Measurements from ENCODE around the gene OR1Q1.
"Not testable (repeated sequence)": the region's sequence is repeated elsewhere in the genome, so short reads cannot be mapped to it uniquely, and the experiment has no call there.

Gene OR1Q1

GRCh38 chr9:122614362-122614761 lies at the start of gene OR1Q1:
Gene OR1Q1, plus strand, starts transcription at chr9:122614738. Its CDS starts 0 bp downstream, at chr9:122614738.
- DNase-seq = no peak

GRCh38 chr9:122567901-122568300 lies 46.6 kb upstream of the OR1Q1 start:
- DNase-seq = no peak

- peak; percentile 68 for DNase-seq
Measured at GRCh38 chr9:122572456-122572855, 42.1 kb upstream of the OR1Q1 start.

GRCh38 chr9:122579874-122580273 lies 34.7 kb upstream of the OR1Q1 start:
- DNase-seq = no peak

- peak; percentile 84 for DNase-seq
Measured at GRCh38 chr9:122580360-122580759, 34.2 kb upstream of the OR1Q1 start.

GRCh38 chr9:122583284-122583683 lies 31.3 kb upstream of the OR1Q1 start, which contains the start of gene OR1L8:
Gene OR1L8, minus strand, starts transcription at chr9:122583384. Its CDS starts 14,907 bp downstream, at chr9:122568477.
- DNase-seq = not testable (repeated sequence)

- no peak for DNase-seq
Measured at GRCh38 chr9:122605691-122606090, 8.8 kb upstream of the OR1Q1 start.

- DNase-seq = no peak
Measured at GRCh38 chr9:122606587-122606986, 8.0 kb upstream of the OR1Q1 start.

GRCh38 chr9:122609804-122610203 lies 4.7 kb upstream of the OR1Q1 start:
- no peak for DNase-seq

- no peak for DNase-seq
Measured at GRCh38 chr9:122619996-122620395, 5.5 kb downstream of the OR1Q1 start.

GRCh38 chr9:122642226-122642625 lies 27.7 kb downstream of the OR1Q1 start:
- DNase-seq = no peak

- no peak for DNase-seq
Measured at GRCh38 chr9:122656378-122656777, 41.8 kb downstream of the OR1Q1 start.

- DNase-seq = no peak
Measured at GRCh38 chr9:122657527-122657926, 43.0 kb downstream of the OR1Q1 start, which contains the start of gene OR1B1. Gene OR1B1, minus strand, starts transcription at chr9:122657627.

GRCh38 chr9:122661416-122661815 lies 46.9 kb downstream of the OR1Q1 start, which contains the start of gene OR1L1:
Gene OR1L1, plus strand, starts transcription at chr9:122661716. Its CDS starts 0 bp downstream, at chr9:122661716.
- no peak for DNase-seq
